SK-N-SH (cell line): ENCODE data around the gene CFAP20. TPM values are rescaled to one million over a fixed set of nuclear protein-coding genes. Genes with fewer than 3 reads are reported as not detected.
"Not testable (repeated sequence)": the region's sequence is repeated elsewhere in the genome, so short reads cannot be mapped to it uniquely, and the experiment has no call there.

ENCODE experiments used
- CTCF ChIA-PET: fragments of 300-600, 350-600 bp; formaldehyde crosslinking; extraction: SDS; loops from one replicate; lab custom pipeline; 2021; lab: Yijun Ruan, JAX
- POLR2A ChIA-PET: fragments of 350-600 bp; sonication (Branson Sonifier 250); formaldehyde crosslinking; extraction: SDS; loops from one replicate; lab custom pipeline; 2020; ENCODE audit warnings: antibody characterized with exemption, inconsistent platforms; lab: Yijun Ruan, JAX
- DNase-seq: peaks from one replicate; pipeline ENCODE4 v3.0.0; 2012
- H2AFZ ChIP-seq: fragments of 200-600 bp; sonication (generic); 2 replicates; pipeline ENCODE4 v1.8.1; 2016; ENCODE audit warnings: antibody characterized with exemption, mild to moderate bottlenecking, low read depth
- H3F3A ChIP-seq: fragments of 200-600 bp; sonication (generic); replicated peaks from 2 replicates; pipeline ENCODE3; 2016; ENCODE audit warnings: antibody characterized with exemption, mild to moderate bottlenecking; ENCODE audit not compliant: insufficient read depth
- H3K27ac ChIP-seq, 2 experiments: fragments of 200-500 bp in 1 of 2; fragments of 200-600 bp in 1 of 2; sonication (Bioruptor generic) in 1 of 2; sonication (generic), shearing (Covaris generic) in 1 of 2; 2 replicates each; pipeline versions ENCODE4 v1.5.1 to v1.6.1; 2014 to 2016; ENCODE audit warnings: low read depth in 2 of 2, inconsistent platforms in 1 of 2, low read length in 1 of 2, mild to moderate bottlenecking in 1 of 2, mixed read lengths in 1 of 2
- H3K27me3 ChIP-seq: fragments of 200-600 bp; sonication (generic), shearing (Covaris generic); 2 replicates; pipeline ENCODE4 v1.6.1; 2016; ENCODE audit warnings: mixed run types; ENCODE audit not compliant: insufficient read depth
- H3K36me3 ChIP-seq, 2 experiments: fragments of 200-500 bp in 1 of 2; fragments of 200-600 bp in 1 of 2; sonication (Bioruptor generic) in 1 of 2; sonication (generic) in 1 of 2; replicated peaks in 1 of 2; 2 replicates each; pipeline versions ENCODE3 to v1.5.1; 2014 to 2016; ENCODE audit warnings: low read length in 1 of 2, mild to moderate bottlenecking in 1 of 2; ENCODE audit not compliant: insufficient read depth in 2 of 2, control insufficient read depth in 1 of 2
- H3K4me1 ChIP-seq, 2 experiments: fragments of 200-500 bp in 1 of 2; fragments of 200-600 bp in 1 of 2; sonication (Bioruptor generic) in 1 of 2; sonication (generic), shearing (Covaris generic) in 1 of 2; 2 replicates each; pipeline versions ENCODE4 v1.5.1 to v1.6.1; 2014 to 2016; ENCODE audit warnings: low read depth in 1 of 2, low read length in 1 of 2, mixed run types in 1 of 2; ENCODE audit not compliant: insufficient read depth in 2 of 2, control insufficient read depth in 1 of 2
- H3K4me2 ChIP-seq: fragments of 200-600 bp; sonication (generic), shearing (Covaris generic); 2 replicates; pipeline ENCODE4 v1.6.1; 2017; ENCODE audit warnings: mixed run types
- H3K4me3 ChIP-seq, 2 experiments: fragments of 200-500 bp in 1 of 2; fragments of 200-600 bp in 1 of 2; sonication (Bioruptor generic) in 1 of 2; sonication (generic), shearing (Covaris generic) in 1 of 2; 2 replicates each; pipeline versions ENCODE4 v1.5.1 to v1.8.1; 2014 to 2016; ENCODE audit warnings: low read depth in 2 of 2, inconsistent platforms in 1 of 2, low read length in 1 of 2, mild to moderate bottlenecking in 1 of 2, mixed read lengths in 1 of 2, moderate library complexity in 1 of 2
- H3K79me2 ChIP-seq: fragments of 200-600 bp; sonication (generic); 2 replicates; pipeline ENCODE4 v1.8.1; 2017; ENCODE audit warnings: mild to moderate bottlenecking; ENCODE audit not compliant: insufficient read depth
- H3K9ac ChIP-seq: fragments of 200-600 bp; sonication (generic); 2 replicates; pipeline ENCODE4 v1.6.1; 2017; ENCODE audit warnings: mixed run types
- H3K9me2 ChIP-seq: fragments of 200-600 bp; sonication (generic); 2 replicates; pipeline ENCODE4 v1.6.1; 2017; ENCODE audit warnings: mixed run types
- H3K9me3 ChIP-seq: fragments of 200-600 bp; sonication (generic); 2 replicates; pipeline ENCODE4 v1.6.1; 2017; ENCODE audit warnings: mixed run types, mild to moderate bottlenecking, moderate library complexity
- H4K20me1 ChIP-seq: fragments of 200-600 bp; sonication (generic); 2 replicates; pipeline ENCODE4 v1.6.1; 2017; ENCODE audit warnings: mild to moderate bottlenecking, mixed run types; ENCODE audit not compliant: insufficient read depth
- CTCF ChIP-seq: fragments of 200-600 bp; sonication (generic); IDR thresholded peaks from 2 replicates; pipeline ENCODE4 v1.6.1; 2017; ENCODE audit warnings: antibody characterized with exemption, mild to moderate bottlenecking, moderate library complexity
- ELF1 ChIP-seq: IDR thresholded peaks from 2 replicates; pipeline ENCODE4 v1.4.0; 2012
- EP300 ChIP-seq, 2 experiments: IDR thresholded peaks; 2 replicates each; pipeline versions ENCODE4 v1.4.0 to v1.6.1; 2012; ENCODE audit warnings: borderline replicate concordance in 1 of 2, low read depth in 1 of 2, low read length in 1 of 2
- EZH2phosphoT487 ChIP-seq: fragments of 200-600 bp; sonication (generic); IDR thresholded peaks from 2 replicates; pipeline ENCODE4 v1.6.1; 2017; ENCODE audit warnings: low read depth, mixed run types, mild to moderate bottlenecking, antibody characterized with exemption, moderate library complexity, borderline replicate concordance
- FOSL2 ChIP-seq: IDR thresholded peaks from 2 replicates; pipeline ENCODE4 v1.4.0; 2012; ENCODE audit warnings: low read depth, mild to moderate bottlenecking, moderate library complexity, borderline replicate concordance
- GATA2 ChIP-seq: sonication (generic); formaldehyde crosslinking; IDR thresholded peaks from 2 replicates; pipeline ENCODE4 v1.5.0; 2020; ENCODE audit warnings: mild to moderate bottlenecking, missing genetic modification reagents
- IRF3 ChIP-seq: fragments of 150-350 bp; IDR thresholded peaks from 2 replicates; pipeline ENCODE4 v1.6.1; 2016; ENCODE audit warnings: mild to moderate bottlenecking, low read depth, low read length
- JUND ChIP-seq: IDR thresholded peaks from 2 replicates; pipeline ENCODE4 v1.4.0; 2012
- MAX ChIP-seq: IDR thresholded peaks from 2 replicates; pipeline ENCODE4 v1.4.0; 2012; ENCODE audit warnings: low read depth
- NFIC ChIP-seq: IDR thresholded peaks from 2 replicates; pipeline ENCODE4 v1.4.0; 2012; ENCODE audit warnings: borderline replicate concordance
- NRF1 ChIP-seq: IDR thresholded peaks from 2 replicates; pipeline ENCODE4 v1.6.1; 2012; ENCODE audit warnings: low read depth, mild to moderate bottlenecking, low read length
- RFX5 ChIP-seq: IDR thresholded peaks from 2 replicates; pipeline ENCODE4 v1.6.1; 2012; ENCODE audit warnings: mild to moderate bottlenecking, improper control_type of control experiment, low read length
- RXRA ChIP-seq: IDR thresholded peaks from 2 replicates; pipeline ENCODE4 v1.4.0; 2012; ENCODE audit warnings: low read depth, mild to moderate bottlenecking, borderline replicate concordance
- TAF1 ChIP-seq: IDR thresholded peaks from 2 replicates; pipeline ENCODE4 v1.6.1; 2012; ENCODE audit warnings: low read depth, mild to moderate bottlenecking, low read length, moderate library complexity, borderline replicate concordance
- USF1 ChIP-seq: IDR thresholded peaks from 2 replicates; pipeline ENCODE4 v1.4.0; 2012; ENCODE audit warnings: low read depth, borderline replicate concordance
- USF2 ChIP-seq: fragments of 150-350 bp; IDR thresholded peaks from 2 replicates; pipeline ENCODE4 v1.6.1; 2017; ENCODE audit warnings: antibody characterized with exemption, low read length, low read depth, borderline replicate concordance
- YY1 ChIP-seq: IDR thresholded peaks from 2 replicates; pipeline ENCODE4 v1.4.0; 2012; ENCODE audit warnings: low read depth, mild to moderate bottlenecking
- WGBS: methylation state at CpG from one replicate; pipeline ENCODE4 v1.1.6; 2017; ENCODE audit warnings: low lambda C conversion rate; 5-methylcytosine and 5-hydroxymethylcytosine counted together
- polyA plus RNA-seq, 3 experiments: library from polyadenylated mRNA; depleted of rRNA; stranded (reverse); fragments of >200 nt; gene quantifications; 2 replicates each; pipeline ENCODE4 v1.2.3, GENCODE V29; 2012

CFAP20 gene
- polyA plus RNA-seq, 1 of the 3 experiments (the other 2 are of a cell fraction): 61.6 TPM

- no peak for DNase-seq
- no peak for TF ChIP-seq NFIC
- Histone ChIP-seq H3K27me3 (no peaks in the 10 kb centered on the region), H3K36me3 (no peaks in the 10 kb centered on the region), H3K4me3 (no peak overlapping the region), H2AFZ (no peak overlapping the region), H3K9me2 (no peaks in the 10 kb centered on the region), H3K9ac (no peak overlapping the region), H3K27ac (no peak overlapping the region), H3K4me2 (no peak overlapping the region), H3K79me2 (no peaks in the 10 kb centered on the region), H3K9me3 (no peaks in the 10 kb centered on the region), H3F3A (peaks cover 3% of the 10 kb centered on the region), H3K4me1 (no peaks in the 10 kb centered on the region), H4K20me1 (no peaks in the 10 kb centered on the region)
- CTCF ChIA-PET: no interaction called here
- POLR2A ChIA-PET: no interaction called here
Observed at GRCh38 chr16:58082381-58082780, 46.8 kb downstream of the CFAP20 start.

- H3K27ac ChIP-seq, H3K36me3 ChIP-seq, H3K27me3 ChIP-seq, H3K4me2 ChIP-seq, DNase-seq, H2AFZ ChIP-seq, H3K79me2 ChIP-seq, CTCF ChIA-PET, H3K4me3 ChIP-seq, H3F3A ChIP-seq, H3K4me1 ChIP-seq, H3K9me2 ChIP-seq, POLR2A ChIA-PET, H3K9me3 ChIP-seq, H4K20me1 ChIP-seq, H3K9ac ChIP-seq: not testable (repeated sequence)
- 70% methylated on average over 5 of the region's 5 CpGs for WGBS
Observed at GRCh38 chr16:58080657-58081056, 48.5 kb downstream of the CFAP20 start.

- H3K4me1 ChIP-seq: no peaks in the 10 kb centered on the region
- no peak overlapping the region for H2AFZ ChIP-seq
- 52% methylated on average over 8 of the region's 8 CpGs for WGBS
- no peaks in the 10 kb centered on the region for H3K27me3 ChIP-seq
- no peak overlapping the region for H3K9ac ChIP-seq
- H3K36me3 ChIP-seq: no peaks in the 10 kb centered on the region
- ChIA-PET POLR2A (no interaction called here), CTCF (interaction anchor here (1.8 kb wide), 1 partner anchor 44 kb away, joined by 3 read pairs; no protein-coding TSS in a partner anchor)
- no peak overlapping the region for H3K27ac ChIP-seq
- H3K9me3 ChIP-seq: no peaks in the 10 kb centered on the region; the same call in 1 of the 2 replicates
- DNase-seq: no peak
- H3F3A ChIP-seq: no peaks in the 10 kb centered on the region
- no peaks in the 10 kb centered on the region for H3K9me2 ChIP-seq
- no peak overlapping the region for H3K4me2 ChIP-seq
- H3K79me2 ChIP-seq: no peaks in the 10 kb centered on the region
- H4K20me1 ChIP-seq: no peaks in the 10 kb centered on the region
- no peak overlapping the region for H3K4me3 ChIP-seq
- TF ChIP-seq IRF3 (no peak), RFX5 (no peak), NRF1 (no peak), RXRA (no peak), TAF1 (no peak), CTCF (no peak), EZH2phosphoT487 (no peak), EP300 (IDR thresholded peaks at IDR 0.05; ENCODE audit: borderline replicate concordance in 1 of 2, low read depth in 1 of 2, low read length in 1 of 2) (no peak), MAX (no peak), YY1 (no peak), JUND (no peak), NFIC (no peak), ELF1 (no peak), GATA2 (CRISPR knock-in tag) (no peak), USF1 (no peak), USF2 (no peak), FOSL2 (no peak)
Observed at GRCh38 chr16:58077796-58078195, 51.4 kb downstream of the CFAP20 start.
